K562 (cell line): ENCODE measurements around the gene ZNF17. TPM values are rescaled to one million over a fixed set of nuclear protein-coding genes. Genes with fewer than 3 reads are reported as not detected.

Experiments
- ASH1L ChIP-seq: fragments of 450-650 bp; IDR thresholded peaks from 2 replicates; pipeline ENCODE4 v1.6.1; 2018; ENCODE audit warnings: borderline replicate concordance, mild to moderate bottlenecking, low read depth; ENCODE audit not compliant: partially characterized antibody
- BRF2 ChIP-seq: IDR thresholded peaks from 3 replicates; pipeline ENCODE4 v1.6.1; 2011; ENCODE audit warnings: borderline replicate concordance, mild to moderate bottlenecking; ENCODE audit not compliant: insufficient read length, insufficient read depth
- CEBPG ChIP-seq, 3 experiments: fragments of 200-800 bp in 1 of 3; sonication (Bioruptor generic) in 1 of 3; sonication (generic) in 1 of 3; formaldehyde crosslinking in 1 of 3; IDR thresholded peaks in 2 of 3; conservative IDR thresholded peaks in 1 of 3; 2 replicates each; pipeline versions ENCODE4 v1.6.1 to v1.8.0; 2016 to 2022; ENCODE audit warnings: missing compliant biosample characterization in 2 of 3, missing genetic modification characterization in 2 of 3, mild to moderate bottlenecking in 1 of 3, missing genetic modification reagents in 1 of 3
- EGR1 ChIP-seq: fragments of 450-650 bp; conservative IDR thresholded peaks from 2 replicates; pipeline ENCODE4 v1.6.1; 2017; ENCODE audit warnings: mild to moderate bottlenecking
- ESRRA ChIP-seq: fragments of 450-650 bp; IDR thresholded peaks from 2 replicates; pipeline ENCODE4 v1.6.1; 2014; ENCODE audit warnings: low read depth, mild to moderate bottlenecking, moderate library complexity, borderline replicate concordance
- ETS2 ChIP-seq: IDR thresholded peaks from 2 replicates; pipeline ENCODE4 v1.6.1; 2016; ENCODE audit warnings: borderline replicate concordance, missing genetic modification characterization, mild to moderate bottlenecking, moderate library complexity, missing compliant biosample characterization; ENCODE audit not compliant: poor library complexity, severe bottlenecking
- ETV1 ChIP-seq: fragments of 450-650 bp; conservative IDR thresholded peaks from 2 replicates; pipeline ENCODE4 v1.6.1; 2016; ENCODE audit warnings: missing genetic modification characterization, control low read depth, low read depth, missing compliant biosample characterization
- FOXJ2 ChIP-seq: fragments of 200-800 bp; sonication (Bioruptor generic); IDR thresholded peaks from 2 replicates; pipeline ENCODE4 v1.6.1; 2016; ENCODE audit warnings: missing genetic modification characterization, missing compliant biosample characterization
- FOXJ3 ChIP-seq: sonication (generic); formaldehyde crosslinking; IDR thresholded peaks from 2 replicates; pipeline ENCODE4 v1.4.0; 2020; ENCODE audit warnings: mild to moderate bottlenecking, missing genetic modification reagents
- FOXK2 ChIP-seq, 2 experiments: fragments of 450-650 bp; IDR thresholded peaks in 1 of 2; conservative IDR thresholded peaks in 1 of 2; 2 replicates each; pipeline ENCODE4 v1.6.1; 2016; ENCODE audit warnings: low read depth in 2 of 2, mild to moderate bottlenecking in 1 of 2
- FUS ChIP-seq: fragments of 200-400 bp; formaldehyde crosslinking; optimal IDR thresholded peaks from 2 replicates; pipeline ENCODE3; 2017; ENCODE audit warnings: low read depth, low read length
- HDAC3 ChIP-seq: fragments of 450-650 bp; IDR thresholded peaks from 2 replicates; pipeline ENCODE4 v1.6.1; 2018; ENCODE audit warnings: borderline replicate concordance, mild to moderate bottlenecking, moderate library complexity; ENCODE audit not compliant: partially characterized antibody
- MAFF ChIP-seq: IDR thresholded peaks from 2 replicates; pipeline ENCODE4 v1.6.1; 2012; ENCODE audit warnings: low read length, improper control_type of control experiment
- MCM7 ChIP-seq, 2 experiments: fragments of 450-650 bp; IDR thresholded peaks; 2 replicates each; pipeline ENCODE4 v1.6.1; 2016 to 2018
- PTBP1 ChIP-seq: fragments of 200-400 bp; formaldehyde crosslinking; IDR thresholded peaks from 2 replicates; pipeline ENCODE4 v1.6.1; 2017; ENCODE audit warnings: low read depth, low read length
- THRAP3 ChIP-seq: fragments of 450-650 bp; IDR thresholded peaks from 2 replicates; pipeline ENCODE4 v1.6.1; 2016; ENCODE audit warnings: mild to moderate bottlenecking, inconsistent platforms, borderline replicate concordance
- TOE1 ChIP-seq, 2 experiments: fragments of 450-650 bp in 1 of 2; sonication (generic) in 1 of 2; formaldehyde crosslinking in 1 of 2; IDR thresholded peaks; 2 replicates each; pipeline versions ENCODE4 v1.7.1 to v1.8.0; 2016 to 2022; ENCODE audit warnings: borderline replicate concordance in 2 of 2, mild to moderate bottlenecking in 2 of 2, antibody characterized with exemption in 1 of 2, inconsistent platforms in 1 of 2, low read depth in 1 of 2, missing genetic modification reagents in 1 of 2, moderate library complexity in 1 of 2
- YY1 ChIP-seq, 3 experiments: IDR thresholded peaks; 2 replicates each; pipeline ENCODE4 v1.6.1; 2011; ENCODE audit warnings: low read length in 2 of 3, mild to moderate bottlenecking in 2 of 3, moderate library complexity in 2 of 3, borderline replicate concordance in 1 of 3, control low read depth in 1 of 3, low read depth in 1 of 3; ENCODE audit not compliant: insufficient read depth in 3 of 3, insufficient replicate concordance in 2 of 3, control insufficient read depth in 1 of 3, insufficient read length in 1 of 3; ENCODE audit errors: extremely low read depth in 1 of 3
- ZEB2 ChIP-seq: fragments of 450-650 bp; IDR thresholded peaks from 2 replicates; pipeline ENCODE4 v1.6.1; 2016
- ZNF778 ChIP-seq: fragments of 450-650 bp; formaldehyde crosslinking; IDR thresholded peaks from 2 replicates; pipeline ENCODE4 v1.4.0; 2020; ENCODE audit warnings: mild to moderate bottlenecking, moderate library complexity
- polyA plus RNA-seq, 8 experiments: library from polyadenylated mRNA; depleted of rRNA in 4 of 8; stranded (reverse) in 5 of 8; unstranded in 3 of 8; fragments of >200 nt; fragmentation: Nextera tagmentation in 2 of 8; fragmentation: Illumina TruSeq in 1 of 8; extraction: Ambion mirVana in 2 of 8; extraction: Trizol in 1 of 8; gene quantifications; 2 replicates each; pipeline versions ENCODE4 v1.2.1 to v1.2.3, GENCODE V29; 2011 to 2014; ENCODE audit warnings: inconsistent platforms in 1 of 8, missing spikeins in 1 of 8
- total RNA-seq, 7 experiments: library from RNA; depleted of rRNA in 6 of 7; stranded (reverse); fragments of >200 nt in 6 of 7; fragmentation: Illumina TruSeq in 2 of 7; extraction: Trizol in 2 of 7; gene quantifications; 2 replicates each; pipeline versions ENCODE4 v1.2.1 to v1.2.3, GENCODE V29; 2011 to 2021; ENCODE audit warnings: low replicate concordance in 1 of 7
- TF ChIP-seq, protein P1 (sequence below), 2 experiments: fragments of 150-350 bp in 1 of 2; IDR thresholded peaks; 2 replicates each; pipeline ENCODE4 v1.6.1; 2012 to 2016; ENCODE audit warnings: low read depth in 2 of 2, low read length in 2 of 2, mild to moderate bottlenecking in 1 of 2, moderate library complexity in 1 of 2

ZNF17 gene
- total and polyA plus RNA-seq, 9 of the 15 experiments (the other 6 are each of a cell fraction or from before 2014, with no cell fraction given), result 5.3 to 8.6 (median 6.5) TPM

- TF ChIP-seq, protein P1, sequence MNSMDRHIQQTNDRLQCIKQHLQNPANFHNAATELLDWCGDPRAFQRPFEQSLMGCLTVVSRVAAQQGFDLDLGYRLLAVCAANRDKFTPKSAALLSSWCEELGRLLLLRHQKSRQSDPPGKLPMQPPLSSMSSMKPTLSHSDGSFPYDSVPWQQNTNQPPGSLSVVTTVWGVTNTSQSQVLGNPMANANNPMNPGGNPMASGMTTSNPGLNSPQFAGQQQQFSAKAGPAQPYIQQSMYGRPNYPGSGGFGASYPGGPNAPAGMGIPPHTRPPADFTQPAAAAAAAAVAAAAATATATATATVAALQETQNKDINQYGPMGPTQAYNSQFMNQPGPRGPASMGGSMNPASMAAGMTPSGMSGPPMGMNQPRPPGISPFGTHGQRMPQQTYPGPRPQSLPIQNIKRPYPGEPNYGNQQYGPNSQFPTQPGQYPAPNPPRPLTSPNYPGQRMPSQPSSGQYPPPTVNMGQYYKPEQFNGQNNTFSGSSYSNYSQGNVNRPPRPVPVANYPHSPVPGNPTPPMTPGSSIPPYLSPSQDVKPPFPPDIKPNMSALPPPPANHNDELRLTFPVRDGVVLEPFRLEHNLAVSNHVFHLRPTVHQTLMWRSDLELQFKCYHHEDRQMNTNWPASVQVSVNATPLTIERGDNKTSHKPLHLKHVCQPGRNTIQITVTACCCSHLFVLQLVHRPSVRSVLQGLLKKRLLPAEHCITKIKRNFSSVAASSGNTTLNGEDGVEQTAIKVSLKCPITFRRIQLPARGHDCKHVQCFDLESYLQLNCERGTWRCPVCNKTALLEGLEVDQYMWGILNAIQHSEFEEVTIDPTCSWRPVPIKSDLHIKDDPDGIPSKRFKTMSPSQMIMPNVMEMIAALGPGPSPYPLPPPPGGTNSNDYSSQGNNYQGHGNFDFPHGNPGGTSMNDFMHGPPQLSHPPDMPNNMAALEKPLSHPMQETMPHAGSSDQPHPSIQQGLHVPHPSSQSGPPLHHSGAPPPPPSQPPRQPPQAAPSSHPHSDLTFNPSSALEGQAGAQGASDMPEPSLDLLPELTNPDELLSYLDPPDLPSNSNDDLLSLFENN (IDR thresholded peaks at IDR 0.05; ENCODE audit: low read depth in 2 of 2, low read length in 2 of 2), result no peak
- peak in 1 of 3 experiments; percentile 20 for TF ChIP-seq YY1 (IDR thresholded peaks at IDR 0.05; ENCODE audit: borderline replicate concordance in 1 of 3, control insufficient read depth in 1 of 3, extremely low read depth in 1 of 3, insufficient read depth in 3 of 3, insufficient read length in 1 of 3, insufficient replicate concordance in 2 of 3, low read depth in 1 of 3, low read length in 2 of 3)
- peak; percentile 86 for TF ChIP-seq ETV1 (tag)
- TF ChIP-seq FOXK2 (conservative IDR thresholded peaks at IDR 0.05 in 1 of 2, IDR thresholded peaks at IDR 0.05 in 1 of 2; ENCODE audit: low read depth in 2 of 2), result peak in 1 of 2 experiments; percentile 69; a peak in 3 of 4 replicates
- TF ChIP-seq TOE1 (IDR thresholded peaks at IDR 0.05; ENCODE audit: borderline replicate concordance), result no peak
- TF ChIP-seq TOE1 (CRISPR knock-in tag; IDR thresholded peaks at IDR 0.05; ENCODE audit: borderline replicate concordance, low read depth), result no peak
- TF ChIP-seq ETS2 (tag), result no peak
- no peak for TF ChIP-seq THRAP3
- no peak for TF ChIP-seq ASH1L
- no peak for TF ChIP-seq BRF2
- peak; percentile 71 for TF ChIP-seq CEBPG (CRISPR knock-in tag; IDR thresholded peaks at IDR 0.05)
- TF ChIP-seq CEBPG (tag; conservative IDR thresholded peaks at IDR 0.05 in 1 of 2, IDR thresholded peaks at IDR 0.05 in 1 of 2), result peak; percentile 68 to 73
- peak; percentile 70; the same call in 1 of the 2 replicates for TF ChIP-seq ESRRA
- no peak for TF ChIP-seq ZEB2
- TF ChIP-seq FUS, result no peak
- no peak for TF ChIP-seq HDAC3
- peak; percentile 67 for TF ChIP-seq EGR1
- no peak for TF ChIP-seq PTBP1
- TF ChIP-seq ZNF778 (CRISPR knock-in tag), result no peak
- TF ChIP-seq MCM7 (IDR thresholded peaks at IDR 0.05), result no peak
- TF ChIP-seq MAFF, result no peak
- TF ChIP-seq FOXJ3 (CRISPR knock-in tag), result no peak
- TF ChIP-seq FOXJ2 (tag), result no peak
Observed at GRCh38 chr19:57389730-57390598, 21.0 kb upstream of the ZNF17 start, which contains the start of gene ZNF548 (continued).
